Measurements from ENCODE around the gene SOCS1.

Gene SOCS1

GRCh38 chr16:11259655-11260595, 3.9 kb upstream of the SOCS1 start:
- no peak for DNase-seq

- peak; percentile 37 for DNase-seq
These were observed 2.8 kb upstream of the SOCS1 start for GRCh38 chr16:11258553-11259492.

GRCh38 chr16:11257131-11257938, 1.3 kb upstream of the SOCS1 start:
- DNase-seq, result peak; percentile 92

- peak; percentile 82 for DNase-seq
These were observed 692 bp upstream of the SOCS1 start for GRCh38 chr16:11256661-11257130.

GRCh38 chr16:11254913-11255736, 879 bp downstream of the SOCS1 start:
- peak; percentile 36 for DNase-seq

GRCh38 chr16:11253995-11254912, 1.8 kb downstream of the SOCS1 start:
- DNase-seq, result no peak

- DNase-seq, result peak; percentile 69
These were observed 2.7 kb downstream of the SOCS1 start for GRCh38 chr16:11253009-11253994.

GRCh38 chr16:11252482-11252931, 3.5 kb downstream of the SOCS1 start:
- peak; percentile 48 for DNase-seq

GRCh38 chr16:11251525-11252481, 4.2 kb downstream of the SOCS1 start:
- peak; percentile 72 for DNase-seq

- DNase-seq, result no peak
These were observed 5.0 kb downstream of the SOCS1 start for GRCh38 chr16:11250786-11251524.

GRCh38 chr16:11250091-11250785, 5.8 kb downstream of the SOCS1 start:
- no peak for DNase-seq

- DNase-seq, result no peak
These were observed 6.6 kb downstream of the SOCS1 start for GRCh38 chr16:11249233-11250061.

GRCh38 chr16:11248133-11248532, 7.9 kb downstream of the SOCS1 start:
- no peak for DNase-seq

- DNase-seq, result peak; percentile 20
These were observed 10.0 kb downstream of the SOCS1 start for GRCh38 chr16:11245988-11246387.

- no peak for DNase-seq
These were observed 10.7 kb downstream of the SOCS1 start for GRCh38 chr16:11245222-11245737.

Data from OCI-M1 (cell line).